ENCODE results near the gene ARID3A.

ARID3A gene

GRCh38 chr19:1007399-1008251 is 81.8 kb downstream of the ARID3A start:
- DNase-seq: no peak

GRCh38 chr19:1008268-1009040 is 82.6 kb downstream of the ARID3A start:
- no peak for DNase-seq

- no peak for DNase-seq
These were observed 83.5 kb downstream of the ARID3A start for GRCh38 chr19:1009041-1009980.

GRCh38 chr19:1009981-1010538 is 84.2 kb downstream of the ARID3A start:
- no peak for DNase-seq

- DNase-seq: no peak
These were observed 85.0 kb downstream of the ARID3A start for GRCh38 chr19:1010586-1011510.

- DNase-seq: no peak
These were observed 86.0 kb downstream of the ARID3A start for GRCh38 chr19:1011831-1012333.

- DNase-seq: no peak
These were observed 86.5 kb downstream of the ARID3A start for GRCh38 chr19:1012334-1012733.

- no peak for DNase-seq
These were observed 87.4 kb downstream of the ARID3A start for GRCh38 chr19:1013218-1013617.

GRCh38 chr19:1014161-1015060 is 88.6 kb downstream of the ARID3A start:
- DNase-seq: no peak

GRCh38 chr19:1015061-1015781 is 89.4 kb downstream of the ARID3A start:
- no peak for DNase-seq

GRCh38 chr19:1015782-1016646 is 90.2 kb downstream of the ARID3A start:
- no peak for DNase-seq

- DNase-seq: no peak
These were observed 90.8 kb downstream of the ARID3A start for GRCh38 chr19:1016647-1017114.

GRCh38 chr19:1017115-1017905 is 91.5 kb downstream of the ARID3A start:
- DNase-seq: no peak

GRCh38 chr19:1017906-1018305 is 92.1 kb downstream of the ARID3A start:
- DNase-seq: no peak

GRCh38 chr19:1018393-1018792 is 92.6 kb downstream of the ARID3A start:
- DNase-seq: no peak

- DNase-seq: no peak
These were observed 93.2 kb downstream of the ARID3A start for GRCh38 chr19:1018932-1019615.

- no peak for DNase-seq
These were observed 93.8 kb downstream of the ARID3A start for GRCh38 chr19:1019616-1019961.

Data from NCI-H1105 treated with DMSO at 0.1 percent for 48 hours (cell line).